Mammary microvascular endothelial cell (primary cell): Measurements from ENCODE around the gene MDK. TPM values are rescaled to one million over a fixed set of nuclear protein-coding genes. Genes with fewer than 3 reads are reported as not detected.

ENCODE experiments used
- total RNA-seq: library from RNA; depleted of rRNA; stranded (reverse); fragments of >200 nt; gene quantifications from 2 replicates; pipeline ENCODE4 v1.2.3, GENCODE V29; 2015

Gene MDK, protein sequence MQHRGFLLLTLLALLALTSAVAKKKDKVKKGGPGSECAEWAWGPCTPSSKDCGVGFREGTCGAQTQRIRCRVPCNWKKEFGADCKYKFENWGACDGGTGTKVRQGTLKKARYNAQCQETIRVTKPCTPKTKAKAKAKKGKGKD
- 290 and 300 TPM in 2 replicates for total RNA-seq

DNA sequence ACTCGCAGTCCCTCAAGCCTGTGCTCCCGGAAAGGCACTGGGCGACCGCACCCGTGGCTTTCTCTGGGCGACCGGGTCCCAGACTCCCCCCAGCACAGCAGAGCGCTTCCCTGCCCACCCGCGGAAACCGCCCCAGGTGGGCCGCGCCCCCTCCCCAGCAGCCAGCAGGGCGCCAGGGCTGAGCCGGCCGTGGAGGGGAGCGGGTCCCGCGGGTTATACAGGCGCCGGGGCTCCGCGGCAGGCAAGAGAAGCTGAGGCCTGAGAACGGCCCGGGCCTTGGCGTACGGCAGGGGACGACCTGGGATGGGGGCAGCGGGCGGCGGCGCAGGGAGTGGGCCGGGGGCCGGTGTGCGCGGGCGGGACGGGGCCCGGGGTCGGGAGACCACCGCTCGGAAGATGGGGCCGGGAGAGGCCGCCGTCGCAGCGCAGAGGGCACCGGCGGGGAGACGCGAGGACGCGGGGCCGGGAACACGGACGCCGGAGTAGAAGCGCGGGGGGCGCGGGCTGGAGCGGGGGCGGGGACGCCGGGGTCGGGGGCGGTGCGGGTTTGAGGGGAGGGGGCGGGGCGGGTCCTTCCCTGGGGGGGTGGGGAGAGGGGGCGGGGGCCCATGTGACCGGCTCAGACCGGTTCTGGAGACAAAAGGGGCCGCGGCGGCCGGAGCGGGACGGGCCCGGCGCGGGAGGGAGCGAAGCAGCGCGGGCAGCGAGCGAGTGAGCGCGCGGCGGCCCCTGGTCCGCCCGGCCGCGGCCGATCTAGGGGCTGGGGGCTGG lies at the start of gene MDK:
Gene MDK, plus strand, starts transcription at position 622 of the 771 bp plus-strand sequence. CDS start 389 bp downstream, outside the sequence.

DNA sequence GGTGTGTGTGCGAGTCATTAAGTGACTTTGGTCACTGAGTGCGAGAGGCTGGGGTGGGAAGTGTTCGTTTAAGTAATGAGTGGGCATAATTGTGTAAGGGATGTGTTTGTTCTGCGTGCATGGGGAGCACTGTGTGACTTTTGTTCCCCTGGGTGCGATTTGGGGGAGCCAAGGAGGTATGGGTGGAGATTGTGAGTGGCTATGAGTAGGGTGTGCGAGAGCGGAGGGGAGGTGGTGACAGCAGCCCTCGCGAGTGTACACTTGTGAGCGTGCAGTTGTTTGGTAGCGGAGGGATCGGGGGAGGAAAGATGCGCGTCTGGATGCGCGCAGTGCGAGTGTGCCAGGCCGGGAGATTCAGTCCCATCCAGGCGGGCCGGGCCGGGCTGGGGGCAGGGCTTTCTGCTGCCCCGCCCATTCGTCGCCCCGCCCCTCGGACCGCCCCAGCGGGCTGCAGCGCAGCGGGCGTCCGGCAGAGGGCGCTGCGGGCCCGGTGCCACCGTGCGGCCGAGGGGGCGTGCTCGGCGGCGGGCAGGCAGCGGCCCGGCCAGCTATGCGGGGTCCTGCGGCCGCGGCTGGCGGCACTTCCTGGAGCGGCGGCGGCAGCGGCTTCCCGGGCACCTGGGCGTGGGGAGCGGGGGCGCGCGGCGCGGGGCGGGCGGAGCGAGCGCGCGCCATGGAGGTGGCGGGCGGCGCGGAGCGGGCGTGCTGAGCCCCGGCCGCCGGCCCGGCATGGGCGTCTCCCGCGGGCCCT lies 34.4 kb upstream of the MDK start, which contains the start of gene DGKZ:
Gene DGKZ, plus strand, starts transcription at position 578 of the 751 bp plus-strand sequence. CDS start 197 bp downstream, outside the sequence.

GRCh38 chr11:46391578-46392420 lies 10.3 kb downstream of the MDK start, which contains the start of gene CHRM4:
CHRM4 (minus strand) TSS chr11:46391776; CDS start chr11:46386557, 5,219 bp downstream.

Other genes with a start within 250 kb of the MDK start
- 0.10 and 0.33 TPM in 2 replicates for gene CREB3L1, start 104.0 kb upstream of the MDK start, total RNA-seq
- 103 and 106 TPM in 2 replicates for gene DGKZ, start 34.2 kb upstream of the MDK start, total RNA-seq
- gene CHRM4, start 10.1 kb downstream of the MDK start, total RNA-seq = 0.07 and 0.20 TPM in 2 replicates
- gene AMBRA1, start 212.4 kb downstream of the MDK start, total RNA-seq = 24.6 and 30.0 TPM in 2 replicates
- 3.7 and 4.0 TPM in 2 replicates for gene HARBI1, start 235.6 kb downstream of the MDK start, total RNA-seq
- gene ATG13, start 235.9 kb downstream of the MDK start, total RNA-seq = 82.8 and 91.6 TPM in 2 replicates